ENCODE data around the gene TAX1BP1.

DNA sequence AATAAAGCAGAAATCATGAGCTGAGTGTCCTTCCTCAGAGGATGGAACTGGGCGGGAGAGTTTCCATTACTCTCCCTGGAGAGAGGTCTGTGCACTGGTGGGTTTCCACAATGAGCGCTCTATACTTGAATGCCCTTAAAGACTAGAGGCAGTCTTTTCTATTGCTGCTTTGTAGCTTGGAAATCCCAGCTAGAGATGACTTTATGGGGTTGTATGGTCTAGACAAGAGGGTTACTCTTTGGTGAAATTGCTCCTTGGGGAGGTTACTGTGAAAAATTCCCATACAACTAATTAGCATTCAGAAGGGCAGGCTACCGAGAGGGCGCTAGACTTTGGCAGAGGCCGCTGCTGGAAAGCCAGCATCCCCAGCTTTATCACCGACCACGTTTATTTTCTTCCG lies 136.8 kb downstream of the TAX1BP1 start:
- no peak for TF ChIP-seq POLR2A (IDR thresholded peaks at IDR 0.05; ENCODE audit: low read depth, low read length)
- no peak for TF ChIP-seq POLR2AphosphoS5 (IDR thresholded peaks at IDR 0.05; ENCODE audit: low read depth, low read length)

Data from GM12892 (cell line).